GM21723 (cell line): ENCODE results near the gene OXLD1.
"Not testable (repeated sequence)": the region's sequence is repeated elsewhere in the genome, so short reads cannot be mapped to it uniquely, and the experiment has no call there.

ENCODE experiments used
- ATAC-seq: cut with Tn5 transposase; IDR thresholded peaks from one replicate; pipeline ENCODE4 v1.9.1; 2021; ENCODE audit warnings: mild to moderate bottlenecking, moderate library complexity; ENCODE audit not compliant: unreplicated experiment

Gene OXLD1

GRCh38 chr17:81621494-81622130 lies 44.8 kb downstream of the OXLD1 start:
- no peak for ATAC-seq

GRCh38 chr17:81618307-81618706 lies 48.1 kb downstream of the OXLD1 start:
- ATAC-seq: not testable (repeated sequence)

- ATAC-seq: no peak
These were observed 49.5 kb downstream of the OXLD1 start for GRCh38 chr17:81616877-81617276.

- ATAC-seq: no peak
These were observed 50.9 kb downstream of the OXLD1 start for GRCh38 chr17:81615401-81615930.
